K562 (cell line): ENCODE data around the gene NPFFR1. TPM values are rescaled to one million over a fixed set of nuclear protein-coding genes. Genes with fewer than 3 reads are reported as not detected.

Experiments
- BCOR ChIP-seq: fragments of 450-650 bp; IDR thresholded peaks from 2 replicates; pipeline ENCODE4 v1.6.1; 2016
- CBFA2T2 ChIP-seq: fragments of 450-650 bp; conservative IDR thresholded peaks from 2 replicates; pipeline ENCODE4 v1.6.1; 2017; ENCODE audit warnings: mild to moderate bottlenecking
- DMBX1 ChIP-seq: fragments of 250-450 bp; sonication (Bioruptor Pico); IDR thresholded peaks from 2 replicates; pipeline ENCODE4 v1.8.0; 2022; ENCODE audit warnings: inconsistent platforms, mild to moderate bottlenecking, moderate library complexity, borderline replicate concordance
- ETV5 ChIP-seq: sonication (generic); formaldehyde crosslinking; IDR thresholded peaks from 2 replicates; pipeline ENCODE4 v1.4.0; 2020; ENCODE audit warnings: low read depth, mild to moderate bottlenecking, missing genetic modification reagents
- FOSL1 ChIP-seq: fragments of 200-800 bp; sonication (Bioruptor generic); conservative IDR thresholded peaks from 2 replicates; pipeline ENCODE4 v1.6.1; 2016; ENCODE audit warnings: missing genetic modification characterization, missing compliant biosample characterization
- FUS ChIP-seq: fragments of 200-400 bp; formaldehyde crosslinking; optimal IDR thresholded peaks from 2 replicates; pipeline ENCODE3; 2017; ENCODE audit warnings: low read depth, low read length
- HBP1 ChIP-seq: fragments of 450-650 bp; formaldehyde crosslinking; IDR thresholded peaks from 2 replicates; pipeline ENCODE4 v1.4.0; 2022; ENCODE audit warnings: missing genetic modification characterization
- HDAC2 ChIP-seq: fragments of 450-650 bp; IDR thresholded peaks from 2 replicates; pipeline ENCODE4 v1.6.1; 2016; ENCODE audit warnings: mild to moderate bottlenecking
- HDGF ChIP-seq: fragments of 450-650 bp; IDR thresholded peaks from 2 replicates; pipeline ENCODE4 v1.6.1; 2016
- JUND ChIP-seq, 2 experiments: IDR thresholded peaks; 2 replicates in 1 of 2; 3 replicates in 1 of 2; pipeline ENCODE4 v1.6.1; 2011; ENCODE audit warnings: borderline replicate concordance in 2 of 2, low read depth in 2 of 2, low read length in 2 of 2, improper control_type of control experiment in 1 of 2, missing biosample characterization in 1 of 2, missing genetic modification characterization in 1 of 2, missing genetic modification reagents in 1 of 2
- KAT8 ChIP-seq: fragments of 450-650 bp; IDR thresholded peaks from 2 replicates; pipeline ENCODE4 v1.6.1; 2016; ENCODE audit warnings: low read depth, mild to moderate bottlenecking
- MTF1 ChIP-seq: fragments of 250-450 bp; sonication (Bioruptor Pico); IDR thresholded peaks from 2 replicates; pipeline ENCODE4 v1.9.0; 2021; ENCODE audit warnings: moderate library complexity, mild to moderate bottlenecking, inconsistent platforms, borderline replicate concordance
- POLR2G ChIP-seq: fragments of 200-400 bp; formaldehyde crosslinking; IDR thresholded peaks from 2 replicates; pipeline ENCODE4 v1.6.1; 2017; ENCODE audit warnings: low read depth, mild to moderate bottlenecking, antibody characterized with exemption, low read length, moderate library complexity
- PTRF ChIP-seq: fragments of 450-650 bp; IDR thresholded peaks from 2 replicates; pipeline ENCODE4 v1.6.1; 2016; ENCODE audit warnings: mild to moderate bottlenecking, missing genetic modification characterization, missing compliant biosample characterization
- RBFOX2 ChIP-seq: fragments of 200-400 bp; formaldehyde crosslinking; IDR thresholded peaks from 2 replicates; pipeline ENCODE4 v1.6.1; 2017; ENCODE audit warnings: low read depth, mild to moderate bottlenecking, low read length, moderate library complexity
- TAF15 ChIP-seq: fragments of 200-400 bp; formaldehyde crosslinking; IDR thresholded peaks from 2 replicates; pipeline ENCODE4 v1.6.1; 2017; ENCODE audit warnings: mild to moderate bottlenecking, low read depth, low read length, moderate library complexity
- THRA ChIP-seq: fragments of 450-650 bp; IDR thresholded peaks from 2 replicates; pipeline ENCODE4 v1.6.1; 2017; ENCODE audit warnings: mild to moderate bottlenecking, moderate library complexity
- TRIM28 ChIP-seq: fragments of 450-650 bp; IDR thresholded peaks from 2 replicates; pipeline ENCODE4 v1.6.1; 2017
- ZNF518B ChIP-seq: fragments of 250-450 bp; sonication (Bioruptor Pico); IDR thresholded peaks from 2 replicates; pipeline ENCODE4 v1.5.0; 2021; ENCODE audit warnings: mild to moderate bottlenecking, moderate library complexity
- ZNF589 ChIP-seq: fragments of 200-800 bp; sonication (Bioruptor generic); IDR thresholded peaks from 2 replicates; pipeline ENCODE4 v1.6.1; 2016; ENCODE audit warnings: low read depth, missing genetic modification characterization, missing compliant biosample characterization
- polyA plus RNA-seq, 8 experiments: library from polyadenylated mRNA; depleted of rRNA in 4 of 8; stranded (reverse) in 5 of 8; unstranded in 3 of 8; fragments of >200 nt; fragmentation: Nextera tagmentation in 2 of 8; fragmentation: Illumina TruSeq in 1 of 8; extraction: Ambion mirVana in 2 of 8; extraction: Trizol in 1 of 8; gene quantifications; 2 replicates each; pipeline versions ENCODE4 v1.2.1 to v1.2.3, GENCODE V29; 2011 to 2014; ENCODE audit warnings: inconsistent platforms in 1 of 8, missing spikeins in 1 of 8
- total RNA-seq, 7 experiments: library from RNA; depleted of rRNA in 6 of 7; stranded (reverse); fragments of >200 nt in 6 of 7; fragmentation: Illumina TruSeq in 2 of 7; extraction: Trizol in 2 of 7; gene quantifications; 2 replicates each; pipeline versions ENCODE4 v1.2.1 to v1.2.3, GENCODE V29; 2011 to 2021; ENCODE audit warnings: low replicate concordance in 1 of 7
- TF ChIP-seq, protein P1 (sequence below): IDR thresholded peaks from 2 replicates; pipeline ENCODE4 v1.6.1; 2012; ENCODE audit warnings: low read depth, low read length, improper control_type of control experiment, borderline replicate concordance

NPFFR1 gene
- total and polyA plus RNA-seq, 9 of the 15 experiments (the other 6 are each of a cell fraction or from before 2014, with no cell fraction given), result under 0.01 TPM; not detected in 8

DNA sequence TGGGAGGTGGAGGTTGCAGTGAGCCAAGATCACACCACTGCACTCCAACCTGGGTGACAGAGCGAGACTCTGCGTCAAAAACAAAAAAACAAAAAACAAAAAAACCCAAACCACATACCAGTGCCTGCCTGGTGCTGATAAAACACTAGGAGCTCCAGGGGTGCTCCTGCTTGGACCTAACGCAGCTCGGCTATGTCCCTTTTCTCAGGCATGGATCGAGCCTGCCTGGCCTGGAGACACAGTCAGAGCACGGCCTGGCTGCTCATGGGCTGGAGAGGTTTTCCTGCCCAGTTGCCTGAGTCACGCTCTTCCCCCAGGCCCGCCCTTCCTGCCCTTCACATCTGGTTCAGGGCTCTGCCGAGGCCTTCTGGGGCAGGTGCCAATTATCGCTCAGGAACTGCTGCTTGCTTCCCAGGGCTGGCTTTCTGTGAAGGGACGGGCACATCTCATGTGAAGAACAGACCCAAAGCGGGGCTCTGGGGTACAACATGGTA lies 12.6 kb upstream of the NPFFR1 start (continued):
- TF ChIP-seq, protein P1, sequence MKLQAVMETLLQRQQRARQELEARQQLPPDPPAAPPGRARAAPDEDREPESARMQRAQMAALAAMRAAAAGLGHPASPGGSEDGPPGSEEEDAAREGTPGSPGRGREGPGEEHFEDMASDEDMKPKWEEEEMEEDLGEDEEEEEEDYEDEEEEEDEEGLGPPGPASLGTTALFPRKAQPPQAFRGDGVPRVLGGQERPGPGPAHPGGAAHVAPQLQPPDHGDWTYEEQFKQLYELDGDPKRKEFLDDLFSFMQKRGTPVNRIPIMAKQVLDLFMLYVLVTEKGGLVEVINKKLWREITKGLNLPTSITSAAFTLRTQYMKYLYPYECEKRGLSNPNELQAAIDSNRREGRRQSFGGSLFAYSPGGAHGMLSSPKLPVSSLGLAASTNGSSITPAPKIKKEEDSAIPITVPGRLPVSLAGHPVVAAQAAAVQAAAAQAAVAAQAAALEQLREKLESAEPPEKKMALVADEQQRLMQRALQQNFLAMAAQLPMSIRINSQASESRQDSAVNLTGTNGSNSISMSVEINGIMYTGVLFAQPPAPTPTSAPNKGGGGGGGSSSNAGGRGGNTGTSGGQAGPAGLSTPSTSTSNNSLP, result no peak
- TF ChIP-seq TAF15, result no peak
- 0 out of 2 replicates have a peak, but pooled peaks have one; percentile 30 for TF ChIP-seq BCOR
- TF ChIP-seq DMBX1 (CRISPR knock-in tag), result 0 out of 2 replicates have a peak, but pooled peaks have one; percentile 44
- TF ChIP-seq MTF1, result no peak
- 0 out of 2 replicates have a peak, but pooled peaks have one; percentile 32 for TF ChIP-seq ETV5
- TF ChIP-seq HDGF, result no peak
- TF ChIP-seq THRA, result no peak
- TF ChIP-seq ZNF518B (CRISPR knock-in tag), result no peak
- 0 out of 2 replicates have a peak, but pooled peaks have one; percentile 27 for TF ChIP-seq HDAC2
- no peak for TF ChIP-seq KAT8
- peak; percentile 52; the same call in 1 of the 2 replicates for TF ChIP-seq CBFA2T2
- TF ChIP-seq TRIM28, result peak; percentile 54; the same call in 1 of the 2 replicates
- 0 out of 2 replicates have a peak, but pooled peaks have one; percentile 18 for TF ChIP-seq POLR2G
- 0 out of 2 replicates have a peak, but pooled peaks have one; percentile 16 for TF ChIP-seq RBFOX2
- TF ChIP-seq JUND (IDR thresholded peaks at IDR 0.05; ENCODE audit: borderline replicate concordance, low read depth, low read length), result peak; percentile 52; the same call in 1 of the 2 replicates
- TF ChIP-seq JUND (tag; IDR thresholded peaks at IDR 0.05; ENCODE audit: borderline replicate concordance, low read depth, low read length), result peak; percentile 25; the same call in 1 of the 3 replicates
- TF ChIP-seq FOSL1 (tag), result peak; percentile 43; the same call in 1 of the 2 replicates
- no peak for TF ChIP-seq FUS
- no peak for TF ChIP-seq PTRF
- 0 out of 2 replicates have a peak, but pooled peaks have one; percentile 61 for TF ChIP-seq ZNF589 (CRISPR knock-in tag)
- no peak for TF ChIP-seq HBP1 (CRISPR knock-in tag)
